ENCODE data around the gene SFXN3. TPM values are rescaled to one million over a fixed set of nuclear protein-coding genes. Genes with fewer than 3 reads are reported as not detected.
A peak's percentile ranks its signal among the peaks of the same experiment; 100 is the strongest.

Gene SFXN3
- total and polyA plus RNA-seq, 2 of the 13 experiments (the other 11 are each of a cell fraction or from before 2014, with no cell fraction given) = 16.8 to 71.5 TPM

- 0 out of 2 replicates have a peak, but pooled peaks have one; percentile 4 for TF ChIP-seq NCOA2 (CRISPR knock-in tag; IDR thresholded peaks at IDR 0.05)
- no peak for TF ChIP-seq ZNF276 (CRISPR knock-in tag; IDR thresholded peaks at IDR 0.05; ENCODE audit: low read depth)
- no peak for TF ChIP-seq ZNF230 (CRISPR knock-in tag; IDR thresholded peaks at IDR 0.05)
- TF ChIP-seq ZNF670 (CRISPR knock-in tag; IDR thresholded peaks at IDR 0.05; ENCODE audit: borderline replicate concordance) = no peak
- no peak for TF ChIP-seq ZMYM2 (CRISPR knock-in tag; IDR thresholded peaks at IDR 0.05)
- TF ChIP-seq BCLAF1 (IDR thresholded peaks at IDR 0.05) = no peak
- TF ChIP-seq, protein P1, sequence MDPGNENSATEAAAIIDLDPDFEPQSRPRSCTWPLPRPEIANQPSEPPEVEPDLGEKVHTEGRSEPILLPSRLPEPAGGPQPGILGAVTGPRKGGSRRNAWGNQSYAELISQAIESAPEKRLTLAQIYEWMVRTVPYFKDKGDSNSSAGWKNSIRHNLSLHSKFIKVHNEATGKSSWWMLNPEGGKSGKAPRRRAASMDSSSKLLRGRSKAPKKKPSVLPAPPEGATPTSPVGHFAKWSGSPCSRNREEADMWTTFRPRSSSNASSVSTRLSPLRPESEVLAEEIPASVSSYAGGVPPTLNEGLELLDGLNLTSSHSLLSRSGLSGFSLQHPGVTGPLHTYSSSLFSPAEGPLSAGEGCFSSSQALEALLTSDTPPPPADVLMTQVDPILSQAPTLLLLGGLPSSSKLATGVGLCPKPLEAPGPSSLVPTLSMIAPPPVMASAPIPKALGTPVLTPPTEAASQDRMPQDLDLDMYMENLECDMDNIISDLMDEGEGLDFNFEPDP (CRISPR knock-in tag; conservative IDR thresholded peaks at IDR 0.05) = no peak
- peak; percentile 87; the same call in 1 of the 2 replicates for TF ChIP-seq ZNF326 (CRISPR knock-in tag; IDR thresholded peaks at IDR 0.05; ENCODE audit: borderline replicate concordance)
- TF ChIP-seq CBX2 (IDR thresholded peaks at IDR 0.05; ENCODE audit: low read depth, low read length) = no peak
- TF ChIP-seq CBX2 (CRISPR knock-in tag; IDR thresholded peaks at IDR 0.05; ENCODE audit: low read depth) = no peak
- no peak for TF ChIP-seq BCL3 (CRISPR knock-in tag; IDR thresholded peaks at IDR 0.05)
- no peak for TF ChIP-seq ZNF34 (CRISPR knock-in tag; IDR thresholded peaks at IDR 0.05; ENCODE audit: borderline replicate concordance)
- TF ChIP-seq, protein P2, sequence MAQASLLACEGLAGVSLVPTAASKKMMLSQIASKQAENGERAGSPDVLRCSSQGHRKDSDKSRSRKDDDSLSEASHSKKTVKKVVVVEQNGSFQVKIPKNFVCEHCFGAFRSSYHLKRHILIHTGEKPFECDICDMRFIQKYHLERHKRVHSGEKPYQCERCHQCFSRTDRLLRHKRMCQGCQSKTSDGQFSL (CRISPR knock-in tag; IDR thresholded peaks at IDR 0.05) = no peak; the same call in 1 of the 2 replicates
- TF ChIP-seq NCOR1 (IDR thresholded peaks at IDR 0.05; ENCODE audit: borderline replicate concordance, low read length) = no peak
- no peak for TF ChIP-seq SIX4 (CRISPR knock-in tag; IDR thresholded peaks at IDR 0.05)
- no peak for TF ChIP-seq ZNF709 (CRISPR knock-in tag; IDR thresholded peaks at IDR 0.05)
- TF ChIP-seq RFX5 (IDR thresholded peaks at IDR 0.05; ENCODE audit: low read depth, low read length) = no peak
- TF ChIP-seq SAP130 (CRISPR knock-in tag; IDR thresholded peaks at IDR 0.05; ENCODE audit: low read depth) = peak; percentile 3; the same call in 1 of the 2 replicates
- no peak for TF ChIP-seq ZNF446 (CRISPR knock-in tag; IDR thresholded peaks at IDR 0.05)
- no peak for TF ChIP-seq HMGA1 (CRISPR knock-in tag; conservative IDR thresholded peaks at IDR 0.05)
- no peak for TF ChIP-seq ZNF556 (CRISPR knock-in tag; IDR thresholded peaks at IDR 0.05; ENCODE audit: borderline replicate concordance)
Observed at GRCh38 chr10:100998183-100998990, 32.6 kb upstream of the SFXN3 start (continued).
